ENCODE results near the gene KDM1A. TPM values are rescaled to one million over a fixed set of nuclear protein-coding genes. Genes with fewer than 3 reads are reported as not detected.
"Not testable (repeated sequence)": the region's sequence is repeated elsewhere in the genome, so short reads cannot be mapped to it uniquely, and the experiment has no call there.

Gene KDM1A
- total RNA-seq, result 10 to 100 TPM; 58.4 to 59.4 TPM

GRCh38 chr1:23019094-23019862 is at the start of gene KDM1A:
KDM1A (plus strand) TSS chr1:23019468; CDS start chr1:23019597, 129 bp downstream.
- Mint-ChIP-seq H3K4me1 (peaks cover 38% of the 10 kb centered on the region), H3K27ac (peak within 1 kb of the TSS; percentile 87), H3K36me3 (peaks cover 17% of the 10 kb centered on the region), H3K27me3 (no peaks in the 10 kb centered on the region), H3K4me3 (peak within 1 kb of the TSS; percentile 92), H3K9me3 (ENCODE audit: low read depth) (peaks cover 7% of the 10 kb centered on the region)
- CTCF ChIA-PET, result interaction anchor here (1.3 to 1.4 kb wide), 2 partner anchors 16 to 165 kb away, joined by 4 to 6 read pairs; no protein-coding TSS in a partner anchor
- peak; percentile 97 for ATAC-seq
- peak; percentile 96 for DNase-seq

- ATAC-seq, result no peak
- DNase-seq, result no peak
- H3K4me3 Mint-ChIP-seq, result no peak overlapping the region
- no peak overlapping the region for H3K27ac Mint-ChIP-seq
- H3K36me3 Mint-ChIP-seq, result no peaks in the 10 kb centered on the region
- H3K9me3 Mint-ChIP-seq (ENCODE audit: low read depth), result peaks cover 2% of the 10 kb centered on the region
- H3K4me1 Mint-ChIP-seq, result no peaks in the 10 kb centered on the region
- peaks cover 63% of the 10 kb centered on the region for H3K27me3 Mint-ChIP-seq
- CTCF ChIA-PET, result no interaction called here
These were observed 49.2 kb upstream of the KDM1A start for GRCh38 chr1:22970096-22970495.

GRCh38 chr1:22971161-22971560 is 48.1 kb upstream of the KDM1A start:
- ATAC-seq, result no peak
- Mint-ChIP-seq H3K4me1 (no peaks in the 10 kb centered on the region), H3K9me3 (ENCODE audit: low read depth) (peaks cover 2% of the 10 kb centered on the region), H3K4me3 (no peak overlapping the region), H3K36me3 (no peaks in the 10 kb centered on the region), H3K27me3 (peaks cover 62% of the 10 kb centered on the region), H3K27ac (no peak overlapping the region)
- CTCF ChIA-PET, result no interaction called here
- no peak for DNase-seq

GRCh38 chr1:22971611-22972405 is 47.5 kb upstream of the KDM1A start:
- Mint-ChIP-seq H3K27ac (no peak overlapping the region), H3K27me3 (peaks cover 61% of the 10 kb centered on the region), H3K9me3 (ENCODE audit: low read depth) (no peaks in the 10 kb centered on the region), H3K4me1 (no peaks in the 10 kb centered on the region), H3K4me3 (no peak overlapping the region), H3K36me3 (no peaks in the 10 kb centered on the region)
- CTCF ChIA-PET, result interaction anchor here (2.3 kb wide), 1 partner anchor 7 kb away, joined by 7 read pairs; no protein-coding TSS in a partner anchor
- DNase-seq, result no peak
- ATAC-seq, result no peak

- Mint-ChIP-seq H3K9me3 (ENCODE audit: low read depth) (no peaks in the 10 kb centered on the region), H3K27ac (no peak within 1 kb of the TSS), H3K27me3 (peaks cover 60% of the 10 kb centered on the region), H3K4me1 (no peaks in the 10 kb centered on the region), H3K36me3 (no peaks in the 10 kb centered on the region), H3K4me3 (no peak within 1 kb of the TSS)
- ATAC-seq (no peak), DNase-seq (no peak)
- CTCF ChIA-PET, result interaction anchor here (2.3 kb wide), 1 partner anchor 8 kb away, joined by 7 read pairs; no protein-coding TSS in a partner anchor
These were observed 46.5 kb upstream of the KDM1A start, which contains the start of gene LACTBL1 for GRCh38 chr1:22972760-22973159. LACTBL1 (minus strand) TSS chr1:22972866; CDS start chr1:22972316, 550 bp downstream.

GRCh38 chr1:22975694-22976093 is 43.6 kb upstream of the KDM1A start:
- H3K4me1 Mint-ChIP-seq, result no peaks in the 10 kb centered on the region
- H3K36me3 Mint-ChIP-seq, result no peaks in the 10 kb centered on the region
- H3K27ac Mint-ChIP-seq, result no peak overlapping the region
- ATAC-seq (no peak), DNase-seq (no peak)
- H3K4me3 Mint-ChIP-seq, result no peak overlapping the region
- CTCF ChIA-PET, result interaction anchor here (1.0 kb wide), 1 partner anchor 209 kb away, joined by 6 read pairs; no protein-coding TSS in a partner anchor
- peaks cover 34% of the 10 kb centered on the region for H3K27me3 Mint-ChIP-seq
- H3K9me3 Mint-ChIP-seq (ENCODE audit: low read depth), result no peaks in the 10 kb centered on the region

GRCh38 chr1:22976127-22976460 is 43.2 kb upstream of the KDM1A start:
- no peak for ATAC-seq
- H3K4me1 Mint-ChIP-seq, result no peaks in the 10 kb centered on the region
- no peaks in the 10 kb centered on the region for H3K36me3 Mint-ChIP-seq
- no peaks in the 10 kb centered on the region for H3K9me3 Mint-ChIP-seq (ENCODE audit: low read depth)
- CTCF ChIA-PET, result interaction anchor here (2.5 kb wide), 1 partner anchor 208 kb away, joined by 11 read pairs; no protein-coding TSS in a partner anchor
- H3K27me3 Mint-ChIP-seq, result peaks cover 32% of the 10 kb centered on the region
- no peak overlapping the region for H3K4me3 Mint-ChIP-seq
- no peak for DNase-seq
- H3K27ac Mint-ChIP-seq, result no peak overlapping the region

GRCh38 chr1:22976461-22977243 is 42.6 kb upstream of the KDM1A start:
- H3K27me3 Mint-ChIP-seq, result peaks cover 30% of the 10 kb centered on the region
- H3K4me1 Mint-ChIP-seq, result no peaks in the 10 kb centered on the region
- no peak overlapping the region for H3K4me3 Mint-ChIP-seq
- no peaks in the 10 kb centered on the region for H3K36me3 Mint-ChIP-seq
- DNase-seq (peak; percentile 71), ATAC-seq (peak; percentile 83)
- no peaks in the 10 kb centered on the region for H3K9me3 Mint-ChIP-seq (ENCODE audit: low read depth)
- CTCF ChIA-PET, result interaction anchor here (1.0 to 2.5 kb wide), 2 partner anchors 208 to 240 kb away, joined by 3 to 11 read pairs; partner anchors contain the start of gene HTR1D
- no peak overlapping the region for H3K27ac Mint-ChIP-seq

- no peaks in the 10 kb centered on the region for H3K4me1 Mint-ChIP-seq
- peaks cover 20% of the 10 kb centered on the region for H3K27me3 Mint-ChIP-seq
- no peaks in the 10 kb centered on the region for H3K9me3 Mint-ChIP-seq (ENCODE audit: low read depth)
- no peak for DNase-seq
- H3K27ac Mint-ChIP-seq, result no peak overlapping the region
- H3K4me3 Mint-ChIP-seq, result no peak overlapping the region
- CTCF ChIA-PET, result interaction anchor here (2.5 kb wide), 1 partner anchor 206 kb away, joined by 11 read pairs; no protein-coding TSS in a partner anchor
- no peak for ATAC-seq
- H3K36me3 Mint-ChIP-seq, result no peaks in the 10 kb centered on the region
These were observed 41.0 kb upstream of the KDM1A start for GRCh38 chr1:22978299-22978698.

- H3K4me1 Mint-ChIP-seq; H3K27ac Mint-ChIP-seq; DNase-seq; H3K9me3 Mint-ChIP-seq (ENCODE audit: low read depth); CTCF ChIA-PET; H3K4me3 Mint-ChIP-seq; ATAC-seq; H3K36me3 Mint-ChIP-seq: not testable (repeated sequence)
- H3K27me3 Mint-ChIP-seq, result peaks cover 14% of the 10 kb centered on the region
These were observed 38.8 kb upstream of the KDM1A start for GRCh38 chr1:22980471-22980790.

- no peak overlapping the region for H3K4me3 Mint-ChIP-seq
- H3K4me1 Mint-ChIP-seq, result no peaks in the 10 kb centered on the region
- no peak overlapping the region for H3K27ac Mint-ChIP-seq
- DNase-seq (no peak), ATAC-seq (no peak)
- no peaks in the 10 kb centered on the region for H3K36me3 Mint-ChIP-seq
- H3K9me3 Mint-ChIP-seq (ENCODE audit: low read depth), result no peaks in the 10 kb centered on the region
- CTCF ChIA-PET, result no interaction called here
- peaks cover 15% of the 10 kb centered on the region for H3K27me3 Mint-ChIP-seq
These were observed 35.3 kb upstream of the KDM1A start for GRCh38 chr1:22983944-22984343.

GRCh38 chr1:22992384-22992783 is 26.9 kb upstream of the KDM1A start:
- peaks cover 21% of the 10 kb centered on the region for H3K27me3 Mint-ChIP-seq
- not testable (repeated sequence) for H3K4me1 Mint-ChIP-seq; H3K4me3 Mint-ChIP-seq; H3K27ac Mint-ChIP-seq; H3K9me3 Mint-ChIP-seq (ENCODE audit: low read depth); DNase-seq; H3K36me3 Mint-ChIP-seq; ATAC-seq
- CTCF ChIA-PET, result interaction anchor here (0.7 kb wide), 1 partner anchor 74 kb away, joined by 3 read pairs; no protein-coding TSS in a partner anchor

GRCh38 chr1:22993220-22993795 is 26.0 kb upstream of the KDM1A start:
- not testable (repeated sequence) for H3K27ac Mint-ChIP-seq

More at GRCh38 chr1:22993220-22993795, 26.0 kb upstream of the KDM1A start:
- not testable (repeated sequence) for H3K9me3 Mint-ChIP-seq (ENCODE audit: low read depth); DNase-seq; ATAC-seq; H3K4me1 Mint-ChIP-seq; H3K36me3 Mint-ChIP-seq; H3K4me3 Mint-ChIP-seq
- CTCF ChIA-PET, result interaction anchor here (0.6 kb wide), 1 partner anchor 218 kb away, joined by 3 read pairs; no protein-coding TSS in a partner anchor
- peaks cover 18% of the 10 kb centered on the region for H3K27me3 Mint-ChIP-seq
